Ammon's horn (tissue), 1 donor: ENCODE data around the gene AMOTL1.
"Not testable (repeated sequence)": the region's sequence is repeated elsewhere in the genome, so short reads cannot be mapped to it uniquely, and the experiment has no call there.

Experiments used
- DNase-seq: peaks from one replicate; pipeline ENCODE4 v3.0.0-alpha.2; 2016; ENCODE audit warnings: low spot score

Gene AMOTL1

GRCh38 chr11:94771390-94771789 lies 3.2 kb downstream of the AMOTL1 start:
- no peak for DNase-seq

GRCh38 chr11:94771951-94772350 lies 3.8 kb downstream of the AMOTL1 start:
- DNase-seq: no peak

DNA sequence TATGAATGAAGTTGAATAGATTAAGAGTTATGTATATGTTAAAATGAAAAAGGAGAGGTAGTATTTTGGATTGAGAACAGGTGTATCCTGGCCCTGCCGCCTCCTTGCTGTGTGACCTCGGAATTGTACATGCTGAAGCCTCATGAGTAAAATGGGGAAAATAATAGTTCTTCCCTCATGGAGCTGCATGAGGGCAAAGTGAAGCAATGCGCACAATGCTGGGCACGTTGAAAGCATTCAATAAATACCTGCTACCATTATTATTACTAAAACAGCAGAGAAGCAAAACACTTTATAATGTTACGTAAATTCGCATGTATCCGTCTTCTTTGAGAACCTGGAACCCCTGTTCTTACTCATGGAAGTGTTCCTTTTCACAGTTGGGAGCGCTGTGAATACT lies 5.7 kb downstream of the AMOTL1 start:
- no peak for DNase-seq

DNA sequence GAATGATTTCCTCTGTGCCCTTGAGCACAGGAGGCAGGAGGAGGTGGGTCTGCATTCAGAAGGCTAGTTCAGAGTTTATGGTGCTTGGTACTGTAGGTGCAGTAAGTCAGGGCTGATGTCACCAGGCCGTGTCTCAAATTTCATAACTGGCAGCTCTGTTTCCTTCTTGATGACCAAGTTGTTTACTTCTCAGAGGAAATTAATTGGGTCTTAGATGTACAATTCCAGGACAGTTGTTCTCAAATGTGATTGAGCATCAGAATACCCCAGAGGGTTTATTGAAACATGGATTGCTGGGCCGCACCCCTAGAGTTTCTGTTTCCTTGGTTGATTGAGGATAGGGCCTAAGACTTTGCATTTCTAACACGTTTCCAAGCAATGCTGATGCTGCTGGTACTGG lies 6.2 kb downstream of the AMOTL1 start:
- no peak for DNase-seq

DNA sequence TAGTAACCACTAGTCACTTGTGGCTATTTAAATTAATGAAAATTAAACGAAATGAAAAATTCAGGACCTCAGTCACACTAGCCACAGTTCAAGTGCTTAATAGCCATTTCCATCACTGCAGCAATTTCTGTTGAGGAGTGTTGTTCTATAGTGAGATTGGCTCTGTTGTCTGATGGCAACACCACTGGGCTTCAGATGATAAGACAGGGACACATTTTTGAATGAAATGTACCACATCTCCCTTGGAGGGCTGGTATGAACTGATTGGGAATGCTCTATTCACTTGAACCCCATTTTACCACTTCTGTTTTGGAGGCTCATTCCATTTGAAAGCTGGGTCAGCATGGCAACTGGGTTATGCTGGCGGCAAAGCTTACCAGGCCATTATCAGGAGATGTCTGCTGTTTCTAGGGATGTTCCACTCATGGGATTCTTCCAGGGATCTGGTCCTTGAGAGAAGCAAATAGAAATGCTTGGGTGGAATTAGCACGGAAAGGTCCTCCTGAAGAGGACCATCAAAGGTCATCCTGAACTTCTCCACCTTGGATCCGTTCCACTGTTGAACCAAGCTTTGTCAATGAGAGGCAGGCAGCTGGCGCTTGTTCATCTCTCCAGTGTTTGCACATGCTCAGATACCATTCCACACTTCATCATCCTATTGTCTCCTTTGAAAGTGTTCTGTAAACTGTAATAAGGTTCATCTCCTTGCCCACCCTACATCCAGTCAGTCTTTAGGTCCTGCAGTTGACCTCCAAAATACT lies 7.6 kb downstream of the AMOTL1 start:
- no peak for DNase-seq

DNA sequence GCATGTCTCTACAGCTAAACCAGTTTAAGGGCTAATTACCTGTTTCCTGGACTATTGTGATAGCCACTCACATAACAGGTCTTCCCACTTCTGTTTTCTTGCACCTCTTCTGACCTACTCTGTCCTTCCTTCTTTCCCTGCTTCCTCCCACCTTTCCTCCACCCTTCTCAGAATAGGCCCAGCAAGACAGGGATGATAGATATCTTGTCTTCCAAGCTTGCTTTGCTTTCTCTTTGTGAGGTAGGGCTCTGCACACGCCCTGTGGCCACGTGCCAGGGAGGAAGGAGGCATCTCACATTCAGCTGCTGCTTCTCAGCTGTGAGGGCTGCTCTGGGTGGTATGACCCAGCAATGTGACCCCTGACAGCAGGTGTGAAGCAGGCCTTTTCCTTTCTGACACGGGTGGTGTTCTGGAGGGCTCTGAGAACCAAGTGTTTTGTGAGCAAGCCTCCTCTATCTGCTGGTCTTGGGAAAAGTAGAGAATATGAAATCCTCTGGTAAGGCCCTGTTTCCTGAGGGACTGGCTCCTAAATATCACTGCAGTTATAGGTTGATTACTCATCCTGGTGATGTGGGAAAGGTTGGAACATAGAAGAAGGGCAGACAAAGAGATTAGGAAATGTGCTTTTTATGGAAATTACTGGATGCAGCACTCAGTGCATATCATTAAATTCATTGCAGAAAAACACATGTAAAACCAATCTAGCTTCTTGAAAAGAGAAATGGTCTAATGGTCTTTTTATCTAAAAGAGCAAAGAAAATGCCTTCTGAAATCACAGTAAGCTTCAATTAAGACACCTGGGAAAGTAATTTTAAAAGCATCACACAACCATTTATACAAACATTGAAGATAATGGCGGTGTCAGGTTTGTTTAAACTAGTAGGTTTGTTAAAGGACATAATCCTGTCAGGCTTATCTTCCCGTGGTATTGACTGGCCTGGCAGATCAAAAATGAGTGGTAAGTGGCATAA lies 8.5 kb downstream of the AMOTL1 start:
- no peak for DNase-seq

- no peak for DNase-seq
Measured at GRCh38 chr11:94780432-94780831, 12.3 kb downstream of the AMOTL1 start.

DNA sequence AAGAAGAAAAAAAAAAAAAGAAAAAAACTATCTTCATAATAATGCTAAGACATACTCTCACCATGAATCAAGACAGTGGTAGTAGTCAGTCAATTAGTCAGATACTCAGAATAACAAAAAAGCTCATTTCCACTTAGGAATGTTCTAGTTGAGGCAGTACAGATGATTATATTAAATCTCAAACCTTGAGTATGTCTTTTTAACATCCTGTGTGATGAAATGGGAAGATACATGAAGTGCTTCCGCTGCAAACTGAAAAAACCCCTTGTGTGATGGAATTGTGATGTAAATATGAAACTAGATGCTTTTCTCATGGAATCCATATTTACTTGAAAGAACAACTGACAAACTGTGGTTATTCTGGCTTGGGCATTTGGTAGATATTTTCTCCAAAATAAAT lies 13.7 kb downstream of the AMOTL1 start:
- no peak for DNase-seq

GRCh38 chr11:94782446-94782845 lies 14.3 kb downstream of the AMOTL1 start:
- DNase-seq: no peak

GRCh38 chr11:94784884-94785283 lies 16.7 kb downstream of the AMOTL1 start:
- DNase-seq: no peak

GRCh38 chr11:94785509-94785908 lies 17.4 kb downstream of the AMOTL1 start:
- DNase-seq: no peak

- no peak for DNase-seq
Measured at GRCh38 chr11:94786264-94787126, 18.3 kb downstream of the AMOTL1 start.

GRCh38 chr11:94787801-94788200 lies 19.6 kb downstream of the AMOTL1 start:
- DNase-seq: no peak

GRCh38 chr11:94788396-94788795 lies 20.2 kb downstream of the AMOTL1 start:
- no peak for DNase-seq

DNA sequence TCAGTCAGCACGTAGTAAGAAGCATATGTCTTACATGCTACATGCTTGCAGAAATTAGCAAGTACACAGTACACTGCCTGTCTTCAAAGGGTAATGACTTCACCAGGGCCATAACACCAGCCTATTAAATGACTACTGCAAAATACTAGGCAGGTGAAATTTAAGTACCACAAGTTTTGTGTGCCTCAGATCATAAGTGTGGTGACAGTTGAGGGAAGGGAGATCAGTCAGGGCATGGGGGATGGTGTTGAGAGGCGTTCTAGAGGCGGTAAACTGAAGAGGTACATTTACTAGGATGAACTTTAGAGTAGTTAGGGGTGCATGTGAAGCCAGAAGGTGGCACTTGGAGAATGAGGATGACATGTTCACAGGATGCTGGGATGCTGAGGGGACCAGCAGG lies 22.0 kb downstream of the AMOTL1 start:
- no peak for DNase-seq

DNA sequence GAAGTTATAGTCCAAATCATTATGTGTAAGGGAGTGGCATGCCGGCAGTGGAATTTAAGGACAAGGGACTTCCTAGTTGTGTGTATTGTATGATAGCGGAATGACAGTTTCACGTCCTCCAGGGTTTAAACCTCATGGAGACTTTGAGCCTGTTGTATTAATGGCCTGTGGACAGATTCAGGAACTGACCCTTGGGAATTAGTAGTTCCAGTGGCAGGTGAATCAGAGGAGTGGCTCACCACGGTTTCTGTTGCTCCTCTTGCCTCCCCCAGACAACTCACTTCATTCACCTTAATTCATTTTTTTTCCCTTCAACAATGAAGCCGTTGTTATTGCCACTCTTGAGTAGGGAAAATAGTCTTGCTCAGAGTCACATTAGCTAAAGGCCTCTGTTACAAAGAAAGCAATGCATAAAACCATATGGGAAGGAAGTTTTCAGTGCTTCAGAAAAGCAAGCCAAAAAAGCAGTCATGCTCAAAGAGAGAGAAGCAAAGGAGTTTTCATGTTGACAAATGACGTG lies 22.6 kb downstream of the AMOTL1 start:
- DNase-seq: no peak

DNA sequence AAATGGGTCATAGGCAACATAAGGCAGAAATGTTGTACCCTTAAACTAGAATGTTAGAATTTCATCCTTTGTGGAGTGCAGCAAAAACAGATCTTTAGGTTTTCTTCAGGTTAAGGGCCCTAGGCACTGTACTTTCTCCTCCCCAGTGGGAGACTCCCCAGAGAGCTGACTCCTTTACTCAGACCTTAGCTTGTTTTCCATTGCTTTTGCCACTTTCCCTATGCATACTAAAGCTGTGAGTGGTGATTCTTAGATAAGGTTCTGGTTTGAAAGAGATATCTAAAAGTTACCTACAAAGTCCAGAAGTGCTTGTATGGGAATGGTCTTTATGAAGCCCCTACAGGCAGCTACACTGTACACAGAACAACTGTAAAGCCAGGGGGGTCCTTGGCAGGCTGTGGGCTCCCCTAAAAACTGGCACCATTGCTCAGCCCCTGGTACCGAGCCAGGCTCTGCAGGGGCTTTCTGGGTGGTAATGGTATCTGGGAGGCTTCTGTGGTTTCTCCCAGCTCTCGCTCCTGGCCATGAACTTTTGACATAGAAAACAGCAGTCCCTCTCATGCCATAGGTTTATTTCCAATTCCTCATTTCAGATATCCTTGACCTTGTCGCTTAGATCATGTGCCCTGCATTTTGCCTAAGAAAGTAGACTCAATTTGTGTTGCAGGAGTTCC lies 23.2 kb downstream of the AMOTL1 start:
- no peak for DNase-seq

DNA sequence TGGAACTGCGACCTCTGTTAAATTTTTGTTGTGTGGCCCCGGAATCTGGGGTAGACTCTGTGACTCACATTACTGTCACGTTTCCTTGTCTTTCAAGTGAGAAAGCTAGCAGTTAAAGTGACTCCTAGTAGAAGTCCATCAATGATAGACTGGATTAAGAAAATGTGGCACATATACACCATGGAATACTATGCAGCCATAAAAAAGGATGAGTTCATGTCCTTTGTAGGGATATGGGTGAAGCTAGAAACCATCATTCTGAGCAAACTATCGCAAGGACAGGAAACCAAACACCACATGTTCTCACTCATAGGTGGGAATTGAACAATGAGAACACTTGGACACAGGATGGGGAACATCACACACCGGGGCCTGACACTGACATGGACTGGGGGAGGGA lies 23.8 kb downstream of the AMOTL1 start:
- DNase-seq: not testable (repeated sequence)

GRCh38 chr11:94792451-94792850 lies 24.3 kb downstream of the AMOTL1 start:
- no peak for DNase-seq

DNA sequence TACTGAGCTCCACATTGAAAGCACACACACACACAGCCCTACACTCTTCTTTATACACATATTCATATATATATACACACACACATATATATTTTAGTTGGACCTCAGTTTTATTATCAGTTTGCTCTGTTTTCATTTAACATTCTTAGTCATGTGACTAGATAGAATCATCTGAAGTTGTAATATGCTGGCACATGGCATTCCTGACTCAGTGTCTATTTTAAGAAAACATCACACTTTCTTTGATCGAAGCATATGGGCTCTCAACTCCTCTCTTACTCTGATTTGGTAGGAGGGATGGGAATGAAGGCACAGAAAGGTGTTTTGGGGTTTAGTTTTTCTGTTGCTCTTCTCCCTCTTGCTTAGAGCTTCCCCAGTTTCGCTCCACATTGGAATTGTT lies 24.8 kb downstream of the AMOTL1 start:
- DNase-seq: peak; percentile 24

DNA sequence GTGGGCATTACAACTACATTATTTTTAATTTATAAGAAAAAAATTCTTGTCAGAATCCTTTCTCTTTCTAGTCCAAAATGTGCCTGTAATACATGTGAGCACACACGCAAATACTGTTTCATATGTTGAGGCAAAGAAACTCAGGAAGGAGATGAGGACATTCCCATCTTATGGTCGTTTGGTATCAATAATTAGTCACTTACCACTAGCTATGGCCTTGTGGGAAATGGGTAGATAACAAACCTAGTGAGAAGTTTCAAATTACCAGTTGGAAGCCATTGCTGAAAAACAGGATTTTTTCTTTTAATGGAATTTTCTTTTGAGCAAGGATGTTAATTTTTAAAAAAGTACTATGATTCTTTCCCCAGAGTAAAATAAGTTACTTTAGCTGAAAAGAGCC lies 25.7 kb downstream of the AMOTL1 start:
- no peak for DNase-seq
